ENCODE data around the gene PLCB4. TPM values are rescaled to one million over a fixed set of nuclear protein-coding genes. Genes with fewer than 3 reads are reported as not detected.

The PLCB4 gene
- total RNA-seq, 2 experiments from 2014 or later, result not detected

GRCh38 chr20:9501473-9501872 is 432.6 kb downstream of the PLCB4 start:
- H3K4me3 Mint-ChIP-seq, result no peak overlapping the region
- CTCF ChIA-PET, result no interaction called here
- no peaks in the 10 kb centered on the region for H3K4me1 Mint-ChIP-seq (ENCODE audit: low read depth)
- ATAC-seq (no peak), DNase-seq (no peak)
- H3K9me3 Mint-ChIP-seq (ENCODE audit: insufficient read depth), result no peaks in the 10 kb centered on the region
- POLR2A ChIA-PET, result no interaction called here
- H3K27ac Mint-ChIP-seq, result no peak overlapping the region
- H3K36me3 Mint-ChIP-seq (ENCODE audit: low read depth), result no peaks in the 10 kb centered on the region
- no peaks in the 10 kb centered on the region for H3K27me3 Mint-ChIP-seq (ENCODE audit: low read depth)

GRCh38 chr20:9503526-9504245 is 434.8 kb downstream of the PLCB4 start:
- H3K4me1 Mint-ChIP-seq (ENCODE audit: low read depth), result no peaks in the 10 kb centered on the region
- POLR2A ChIA-PET, result no interaction called here
- no peaks in the 10 kb centered on the region for H3K9me3 Mint-ChIP-seq (ENCODE audit: insufficient read depth)
- CTCF ChIA-PET, result no interaction called here
- H3K27ac Mint-ChIP-seq, result no peak overlapping the region
- no peak for DNase-seq
- H3K36me3 Mint-ChIP-seq (ENCODE audit: low read depth), result no peaks in the 10 kb centered on the region
- peaks cover 13% of the 10 kb centered on the region for H3K27me3 Mint-ChIP-seq (ENCODE audit: low read depth)
- no peak overlapping the region for H3K4me3 Mint-ChIP-seq
- ATAC-seq, result no peak

- no peak for ATAC-seq
- H3K36me3 Mint-ChIP-seq (ENCODE audit: low read depth), result no peaks in the 10 kb centered on the region
- no peaks in the 10 kb centered on the region for H3K4me1 Mint-ChIP-seq (ENCODE audit: low read depth)
- ChIA-PET POLR2A (no interaction called here), CTCF (no interaction called here)
- no peak overlapping the region for H3K4me3 Mint-ChIP-seq
- H3K27ac Mint-ChIP-seq, result no peak overlapping the region
- H3K27me3 Mint-ChIP-seq (ENCODE audit: low read depth), result peaks cover 30% of the 10 kb centered on the region
- no peak for DNase-seq
- no peaks in the 10 kb centered on the region for H3K9me3 Mint-ChIP-seq (ENCODE audit: insufficient read depth)
Measured at GRCh38 chr20:9506280-9506821, 437.5 kb downstream of the PLCB4 start.

GRCh38 chr20:9506964-9507369 is 438.1 kb downstream of the PLCB4 start:
- H3K27me3 Mint-ChIP-seq (ENCODE audit: low read depth), result peaks cover 35% of the 10 kb centered on the region
- DNase-seq (no peak), ATAC-seq (no peak)
- H3K4me1 Mint-ChIP-seq (ENCODE audit: low read depth), result no peaks in the 10 kb centered on the region
- POLR2A ChIA-PET, result no interaction called here
- H3K4me3 Mint-ChIP-seq, result no peak overlapping the region
- no peaks in the 10 kb centered on the region for H3K36me3 Mint-ChIP-seq (ENCODE audit: low read depth)
- H3K27ac Mint-ChIP-seq, result no peak overlapping the region
- H3K9me3 Mint-ChIP-seq (ENCODE audit: insufficient read depth), result no peaks in the 10 kb centered on the region
- CTCF ChIA-PET, result no interaction called here

GRCh38 chr20:9507544-9508239 is 438.8 kb downstream of the PLCB4 start:
- H3K36me3 Mint-ChIP-seq (ENCODE audit: low read depth), result no peaks in the 10 kb centered on the region
- no peak for DNase-seq
- no peak for ATAC-seq
- no peaks in the 10 kb centered on the region for H3K9me3 Mint-ChIP-seq (ENCODE audit: insufficient read depth)
- peaks cover 41% of the 10 kb centered on the region for H3K27me3 Mint-ChIP-seq (ENCODE audit: low read depth)
- no peak overlapping the region for H3K4me3 Mint-ChIP-seq
- CTCF ChIA-PET, result no interaction called here
- POLR2A ChIA-PET, result no interaction called here
- H3K4me1 Mint-ChIP-seq (ENCODE audit: low read depth), result no peaks in the 10 kb centered on the region
- H3K27ac Mint-ChIP-seq, result no peak overlapping the region

- Mint-ChIP-seq H3K9me3 (ENCODE audit: insufficient read depth) (no peaks in the 10 kb centered on the region), H3K4me1 (ENCODE audit: low read depth) (no peaks in the 10 kb centered on the region), H3K36me3 (ENCODE audit: low read depth) (no peaks in the 10 kb centered on the region), H3K4me3 (no peak overlapping the region), H3K27ac (no peak overlapping the region), H3K27me3 (ENCODE audit: low read depth) (peaks cover 41% of the 10 kb centered on the region)
- CTCF ChIA-PET, result no interaction called here
- DNase-seq (no peak), ATAC-seq (no peak)
- POLR2A ChIA-PET, result no interaction called here
Measured at GRCh38 chr20:9508240-9508661, 439.4 kb downstream of the PLCB4 start.

- H3K27me3 Mint-ChIP-seq (ENCODE audit: low read depth), result peaks cover 41% of the 10 kb centered on the region
- no peak for ATAC-seq
Measured at GRCh38 chr20:9508696-9509178, 439.9 kb downstream of the PLCB4 start.

GRCh38 chr20:9509246-9509645 is 440.4 kb downstream of the PLCB4 start:
- no peak for DNase-seq
- Mint-ChIP-seq H3K27ac (no peak overlapping the region), H3K4me1 (ENCODE audit: low read depth) (no peaks in the 10 kb centered on the region), H3K4me3 (no peak overlapping the region), H3K27me3 (ENCODE audit: low read depth) (peaks cover 46% of the 10 kb centered on the region), H3K9me3 (ENCODE audit: insufficient read depth) (no peaks in the 10 kb centered on the region), H3K36me3 (ENCODE audit: low read depth) (no peaks in the 10 kb centered on the region)
- POLR2A ChIA-PET, result no interaction called here
- no peak for ATAC-seq
- CTCF ChIA-PET, result no interaction called here

More at GRCh38 chr20:9508696-9509178, 439.9 kb downstream of the PLCB4 start:
- no peaks in the 10 kb centered on the region for H3K36me3 Mint-ChIP-seq (ENCODE audit: low read depth)
- no peak overlapping the region for H3K4me3 Mint-ChIP-seq
- ChIA-PET POLR2A (no interaction called here), CTCF (no interaction called here)
- DNase-seq, result no peak
- no peak overlapping the region for H3K27ac Mint-ChIP-seq
- H3K9me3 Mint-ChIP-seq (ENCODE audit: insufficient read depth), result no peaks in the 10 kb centered on the region
- H3K4me1 Mint-ChIP-seq (ENCODE audit: low read depth), result no peaks in the 10 kb centered on the region

- CTCF ChIA-PET, result no interaction called here
- Mint-ChIP-seq H3K4me3 (no peak overlapping the region), H3K27ac (no peak overlapping the region), H3K4me1 (ENCODE audit: low read depth) (no peaks in the 10 kb centered on the region), H3K36me3 (ENCODE audit: low read depth) (no peaks in the 10 kb centered on the region), H3K9me3 (ENCODE audit: insufficient read depth) (no peaks in the 10 kb centered on the region), H3K27me3 (ENCODE audit: low read depth) (peaks cover 62% of the 10 kb centered on the region)
- DNase-seq (no peak), ATAC-seq (no peak)
- POLR2A ChIA-PET, result no interaction called here
Measured at GRCh38 chr20:9510911-9511310, 442.0 kb downstream of the PLCB4 start.

GRCh38 chr20:9514072-9514460 is 445.2 kb downstream of the PLCB4 start:
- ChIA-PET CTCF (no interaction called here), POLR2A (no interaction called here)
- Mint-ChIP-seq H3K36me3 (ENCODE audit: low read depth) (no peaks in the 10 kb centered on the region), H3K27ac (no peak overlapping the region), H3K27me3 (ENCODE audit: low read depth) (peaks cover 74% of the 10 kb centered on the region), H3K9me3 (ENCODE audit: insufficient read depth) (no peaks in the 10 kb centered on the region), H3K4me1 (ENCODE audit: low read depth) (no peaks in the 10 kb centered on the region), H3K4me3 (no peak overlapping the region)
- no peak for ATAC-seq
- no peak for DNase-seq

- POLR2A ChIA-PET, result no interaction called here
- no peak within 1 kb of the TSS for H3K4me3 Mint-ChIP-seq
- ATAC-seq (no peak), DNase-seq (no peak)
- CTCF ChIA-PET, result no interaction called here
- no peaks in the 10 kb centered on the region for H3K9me3 Mint-ChIP-seq (ENCODE audit: insufficient read depth)
- peaks cover 69% of the 10 kb centered on the region for H3K27me3 Mint-ChIP-seq (ENCODE audit: low read depth)
- H3K4me1 Mint-ChIP-seq (ENCODE audit: low read depth), result no peaks in the 10 kb centered on the region
- no peaks in the 10 kb centered on the region for H3K36me3 Mint-ChIP-seq (ENCODE audit: low read depth)
- no peak within 1 kb of the TSS for H3K27ac Mint-ChIP-seq
Measured at GRCh38 chr20:9514461-9515213, 445.8 kb downstream of the PLCB4 start, which contains the start of gene LAMP5. Gene LAMP5, plus strand, starts transcription at chr20:9514590. Its CDS starts 263 bp downstream, at chr20:9514853.

GRCh38 chr20:9515214-9515585 is 446.3 kb downstream of the PLCB4 start:
- ATAC-seq (no peak), DNase-seq (no peak)
- Mint-ChIP-seq H3K27me3 (ENCODE audit: low read depth) (peaks cover 67% of the 10 kb centered on the region), H3K9me3 (ENCODE audit: insufficient read depth) (no peaks in the 10 kb centered on the region), H3K4me3 (no peak overlapping the region), H3K4me1 (ENCODE audit: low read depth) (no peaks in the 10 kb centered on the region), H3K36me3 (ENCODE audit: low read depth) (no peaks in the 10 kb centered on the region), H3K27ac (no peak overlapping the region)
- CTCF ChIA-PET, result no interaction called here
- POLR2A ChIA-PET, result no interaction called here

Data from activated CD8-positive, alpha-beta T cell treated with anti-CD3 and anti-CD28 coated beads, Interleukin-2, amount 10 ng/mL, durations not matched to agents 7 days and 5 days (primary cell).